ENCODE results near the gene FAM81B. TPM values are rescaled to one million over a fixed set of nuclear protein-coding genes. Genes with fewer than 3 reads are reported as not detected.

FAM81B gene
- total RNA-seq, 5 donors from 2014 or later (not counting 1 experiment from before 2014, with no cell fraction given), result not detected

DNA sequence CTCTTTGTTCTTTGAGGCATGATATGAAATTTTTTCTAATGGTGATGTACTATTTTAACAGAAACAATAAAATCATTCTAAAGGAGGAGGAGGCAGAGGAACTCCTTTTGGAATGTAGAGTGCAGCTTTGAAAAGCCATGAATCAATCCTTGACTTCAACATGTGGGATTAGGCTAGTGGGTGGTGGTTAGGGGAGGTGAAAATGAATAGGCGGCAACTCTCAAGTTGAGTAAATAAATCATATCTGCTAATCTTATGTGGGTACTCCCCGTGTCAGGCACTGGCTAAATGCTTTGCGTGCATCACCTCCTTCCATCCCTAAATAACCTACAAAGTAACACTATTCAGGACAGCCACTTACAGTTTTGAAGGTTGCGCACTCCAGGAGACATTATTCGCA lies 35.1 kb downstream of the FAM81B start:
- H3K9me3 ChIP-seq, result no peaks in the 10 kb centered on the region
- H3K4me1 Mint-ChIP-seq, result no peaks in the 10 kb centered on the region
- ChIA-PET POLR2A (interaction anchor here in 1 of 2 donors (0.6 kb wide), 1 partner anchor 374 kb away, joined by 3 read pairs; no protein-coding TSS in a partner anchor), CTCF (interaction anchor here in 1 of 2 donors (0.6 kb wide), 1 partner anchor 189 kb away, joined by 3 read pairs; no protein-coding TSS in a partner anchor)
- 100% methylated on average over 2 of the region's 5 CpGs for whole genome bisulfite sequencing (ENCODE audit: insufficient coverage)
- H3K36me3 ChIP-seq (ENCODE audit: control insufficient read depth in 2 of 2, extremely low read depth in 1 of 2, insufficient read depth in 1 of 2, low read length in 1 of 2), result no peaks in the 10 kb centered on the region
- H3K4me1 ChIP-seq (ENCODE audit: control insufficient read depth in 1 of 2, extremely low read depth in 1 of 2, insufficient read depth in 2 of 2, low read length in 2 of 2), result no peaks in the 10 kb centered on the region
- no peak overlapping the region for H3K4me3 ChIP-seq (ENCODE audit: control insufficient read depth in 1 of 2, extremely low read depth in 1 of 2, low read length in 1 of 2)
- H3K27me3 ChIP-seq (replicated peaks in 1 of 2; ENCODE audit: control insufficient read depth in 2 of 2, extremely low read depth in 1 of 2, insufficient read depth in 2 of 2, low read length in 1 of 2), result peaks cover 0 to 2% of the 10 kb centered on the region in 2 experiments
- H3K4me3 Mint-ChIP-seq, result no peak overlapping the region
- H3K27ac Mint-ChIP-seq, result no peak overlapping the region
- no peak overlapping the region for H3K27ac ChIP-seq (ENCODE audit: low read length)
- ATAC-seq (replicated peaks in 1 of 4) (no peak), DNase-seq (no peak)
- no peaks in the 10 kb centered on the region for H3K9me3 Mint-ChIP-seq
- H3K36me3 Mint-ChIP-seq, result no peaks in the 10 kb centered on the region
- peaks cover 9 to 13% of the 10 kb centered on the region in 2 donors for H3K27me3 Mint-ChIP-seq

DNA sequence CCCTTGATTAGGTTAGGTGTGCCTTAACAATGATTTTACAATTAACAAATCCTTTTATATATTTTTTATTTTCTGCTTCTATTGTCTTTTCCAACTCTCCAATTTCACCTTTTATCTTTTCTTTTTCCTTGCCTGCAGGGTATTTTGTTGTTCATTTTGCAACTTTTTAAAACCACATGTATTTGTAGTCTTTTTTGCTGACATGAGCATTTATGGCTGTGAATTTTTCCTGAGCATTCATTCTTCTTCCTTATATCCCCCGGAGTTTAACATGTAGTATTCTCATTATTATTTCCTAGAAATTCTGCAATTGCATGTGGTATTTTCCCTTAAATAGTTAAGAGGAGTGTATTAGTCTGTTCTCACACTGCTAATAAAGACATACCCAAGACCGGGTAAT lies 41.6 kb downstream of the FAM81B start:
- DNase-seq, result no peak
- ATAC-seq (replicated peaks in 1 of 4), result no peak
- WGBS (ENCODE audit: insufficient coverage), result no CpG with 5 or more reads among the region's 2 CpGs
- Histone ChIP-seq H3K36me3 (ENCODE audit: control insufficient read depth in 2 of 2, extremely low read depth in 1 of 2, insufficient read depth in 1 of 2, low read length in 1 of 2) (no peaks in the 10 kb centered on the region), H3K27me3 (replicated peaks in 1 of 2; ENCODE audit: control insufficient read depth in 2 of 2, extremely low read depth in 1 of 2, insufficient read depth in 2 of 2, low read length in 1 of 2) (peaks cover 0 to 2% of the 10 kb centered on the region in 2 experiments), H3K4me3 (ENCODE audit: control insufficient read depth in 1 of 2, extremely low read depth in 1 of 2, low read length in 1 of 2) (no peak overlapping the region), H3K4me1 (ENCODE audit: control insufficient read depth in 1 of 2, extremely low read depth in 1 of 2, insufficient read depth in 2 of 2, low read length in 2 of 2) (no peaks in the 10 kb centered on the region), H3K27ac (ENCODE audit: low read length) (no peak overlapping the region), H3K9me3 (no peaks in the 10 kb centered on the region)
- Mint-ChIP-seq H3K27me3 (peaks cover 5 to 12% of the 10 kb centered on the region in 2 donors), H3K36me3 (no peaks in the 10 kb centered on the region), H3K4me3 (no peak overlapping the region), H3K27ac (no peak overlapping the region), H3K9me3 (peaks cover 3 to 10% (median 7%) of the 10 kb centered on the region in 3 donors), H3K4me1 (no peaks in the 10 kb centered on the region)
- POLR2A ChIA-PET, result no interaction called here
- CTCF ChIA-PET, result interaction anchor here in 1 of 2 donors (0.7 kb wide), 1 partner anchor 1711 kb away, joined by 3 read pairs; no protein-coding TSS in a partner anchor

DNA sequence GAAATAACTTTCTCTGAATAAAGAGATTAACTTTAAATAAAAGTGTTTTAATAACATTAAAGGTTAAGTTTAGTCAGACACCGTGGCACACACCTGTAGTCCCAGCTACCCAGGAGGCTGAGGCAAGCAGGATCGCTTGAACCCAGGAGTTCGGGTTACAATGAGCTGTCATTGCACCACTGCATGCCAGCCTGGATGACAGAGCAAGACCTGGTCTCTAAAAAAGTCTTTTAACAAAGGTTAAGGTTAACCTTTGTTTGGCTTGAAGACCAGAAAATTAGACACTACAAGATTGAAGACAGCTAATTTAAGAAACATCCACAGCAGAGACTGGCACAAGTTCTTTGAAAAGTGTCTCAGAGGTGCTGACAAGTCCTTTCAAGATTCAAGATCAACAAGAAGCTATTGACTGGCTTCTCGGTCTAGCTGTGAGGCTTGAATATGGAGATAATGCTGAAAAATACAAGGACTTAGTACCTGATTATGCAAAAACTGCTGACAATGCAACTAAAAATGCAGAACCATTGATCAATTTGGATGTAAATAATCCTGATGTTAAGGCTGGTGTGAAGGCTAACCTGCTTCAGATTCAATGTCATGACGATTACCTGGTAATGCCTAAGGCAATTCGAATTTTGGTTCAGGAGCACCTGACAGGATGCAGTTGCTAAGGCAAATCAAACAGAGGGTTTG lies 48.8 kb downstream of the FAM81B start:
- Histone ChIP-seq H3K36me3 (ENCODE audit: control insufficient read depth in 2 of 2, extremely low read depth in 1 of 2, insufficient read depth in 1 of 2, low read length in 1 of 2) (no peaks in the 10 kb centered on the region), H3K4me1 (ENCODE audit: control insufficient read depth in 1 of 2, extremely low read depth in 1 of 2, insufficient read depth in 2 of 2, low read length in 2 of 2) (no peaks in the 10 kb centered on the region), H3K4me3 (ENCODE audit: control insufficient read depth in 1 of 2, extremely low read depth in 1 of 2, low read length in 1 of 2) (no peak overlapping the region), H3K27ac (ENCODE audit: low read length) (no peak overlapping the region), H3K9me3 (no peaks in the 10 kb centered on the region), H3K27me3 (replicated peaks in 1 of 2; ENCODE audit: control insufficient read depth in 2 of 2, extremely low read depth in 1 of 2, insufficient read depth in 2 of 2, low read length in 1 of 2) (peaks cover 0 to 3% of the 10 kb centered on the region in 2 experiments)
- CTCF ChIA-PET, result no interaction called here
- Mint-ChIP-seq H3K4me3 (no peak overlapping the region), H3K9me3 (no peaks in the 10 kb centered on the region), H3K27ac (no peak overlapping the region), H3K27me3 (peaks cover 10 to 43% of the 10 kb centered on the region in 2 donors), H3K4me1 (no peaks in the 10 kb centered on the region), H3K36me3 (no peaks in the 10 kb centered on the region)
- DNase-seq, result no peak
- 68% methylated on average over 6 of the region's 6 CpGs for WGBS (ENCODE audit: insufficient coverage)
- no peak for ATAC-seq (replicated peaks in 1 of 4)
- POLR2A ChIA-PET, result no interaction called here

DNA sequence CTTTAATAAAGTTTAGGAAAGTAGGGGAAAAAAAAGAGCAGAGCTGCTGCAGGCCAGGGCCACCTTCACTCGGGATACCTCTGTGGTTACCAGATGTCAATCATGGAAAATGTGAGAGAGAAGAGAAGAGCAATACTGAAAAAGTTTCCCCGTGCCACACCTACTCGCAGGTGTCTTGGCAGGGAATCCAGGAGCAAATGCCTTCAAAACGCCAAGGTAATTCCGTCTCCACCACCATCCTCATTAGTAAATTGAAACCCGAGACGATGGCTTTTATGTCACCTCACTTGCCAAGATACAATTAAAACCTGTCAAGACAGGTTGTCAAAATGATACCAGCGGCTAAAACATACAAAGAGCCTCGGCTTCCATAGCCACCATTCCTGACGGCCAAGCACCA lies 49.7 kb downstream of the FAM81B start:
- ATAC-seq (replicated peaks in 1 of 4) (no peak), DNase-seq (no peak)
- Mint-ChIP-seq H3K27me3 (peaks cover 11 to 52% of the 10 kb centered on the region in 2 donors), H3K27ac (no peak overlapping the region), H3K36me3 (no peaks in the 10 kb centered on the region), H3K9me3 (no peaks in the 10 kb centered on the region), H3K4me3 (no peak overlapping the region), H3K4me1 (no peaks in the 10 kb centered on the region)
- 76% methylated on average over 6 of the region's 10 CpGs for WGBS (ENCODE audit: insufficient coverage)
- ChIA-PET CTCF (no interaction called here), POLR2A (no interaction called here)
- H3K4me1 ChIP-seq (ENCODE audit: control insufficient read depth in 1 of 2, extremely low read depth in 1 of 2, insufficient read depth in 2 of 2, low read length in 2 of 2), result no peaks in the 10 kb centered on the region
- peaks cover 0 to 3% of the 10 kb centered on the region in 2 experiments for H3K27me3 ChIP-seq (replicated peaks in 1 of 2; ENCODE audit: control insufficient read depth in 2 of 2, extremely low read depth in 1 of 2, insufficient read depth in 2 of 2, low read length in 1 of 2)
- H3K36me3 ChIP-seq (ENCODE audit: control insufficient read depth in 2 of 2, extremely low read depth in 1 of 2, insufficient read depth in 1 of 2, low read length in 1 of 2), result no peaks in the 10 kb centered on the region
- no peak overlapping the region for H3K4me3 ChIP-seq (ENCODE audit: control insufficient read depth in 1 of 2, extremely low read depth in 1 of 2, low read length in 1 of 2)
- no peaks in the 10 kb centered on the region for H3K9me3 ChIP-seq
- H3K27ac ChIP-seq (ENCODE audit: low read length), result no peak overlapping the region

DNA sequence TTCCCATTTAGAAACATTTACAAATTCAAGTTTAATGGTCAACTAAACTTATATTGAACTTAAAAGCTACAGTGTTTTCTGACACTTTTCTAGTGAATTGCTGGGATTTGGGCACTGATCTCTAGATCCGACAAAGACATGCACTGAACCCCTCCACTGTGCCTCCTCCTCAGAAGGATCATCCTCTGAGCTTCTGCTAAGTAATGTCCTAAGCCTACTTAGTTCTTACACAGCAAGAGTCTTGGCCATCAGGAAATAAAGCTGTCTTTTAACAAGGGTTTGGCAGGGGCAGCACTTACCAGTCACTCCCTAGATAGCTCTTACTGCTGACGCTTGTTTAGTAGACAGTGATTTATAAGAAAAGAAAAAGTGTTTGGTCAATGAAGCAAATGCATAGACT lies 50.5 kb downstream of the FAM81B start:
- POLR2A ChIA-PET, result interaction anchor here in 1 of 2 donors (0.7 kb wide), 1 partner anchor 12 kb away, joined by 3 read pairs; no protein-coding TSS in a partner anchor
- no peaks in the 10 kb centered on the region for H3K36me3 Mint-ChIP-seq
- H3K27me3 Mint-ChIP-seq, result peaks cover 11 to 48% of the 10 kb centered on the region in 2 donors
- DNase-seq (no peak), ATAC-seq (replicated peaks in 1 of 4) (no peak)
- WGBS (ENCODE audit: insufficient coverage), result no CpG with 5 or more reads among the region's 2 CpGs
- Histone ChIP-seq H3K27me3 (replicated peaks in 1 of 2; ENCODE audit: control insufficient read depth in 2 of 2, extremely low read depth in 1 of 2, insufficient read depth in 2 of 2, low read length in 1 of 2) (peaks cover 0 to 3% of the 10 kb centered on the region in 2 experiments), H3K27ac (ENCODE audit: low read length) (no peak overlapping the region), H3K4me1 (ENCODE audit: control insufficient read depth in 1 of 2, extremely low read depth in 1 of 2, insufficient read depth in 2 of 2, low read length in 2 of 2) (no peaks in the 10 kb centered on the region), H3K36me3 (ENCODE audit: control insufficient read depth in 2 of 2, extremely low read depth in 1 of 2, insufficient read depth in 1 of 2, low read length in 1 of 2) (no peaks in the 10 kb centered on the region), H3K9me3 (no peaks in the 10 kb centered on the region), H3K4me3 (ENCODE audit: control insufficient read depth in 1 of 2, extremely low read depth in 1 of 2, low read length in 1 of 2) (no peak overlapping the region)
- CTCF ChIA-PET, result no interaction called here
- no peak overlapping the region for H3K27ac Mint-ChIP-seq
- H3K4me1 Mint-ChIP-seq, result no peaks in the 10 kb centered on the region
- no peaks in the 10 kb centered on the region for H3K9me3 Mint-ChIP-seq
- no peak overlapping the region for H3K4me3 Mint-ChIP-seq

DNA sequence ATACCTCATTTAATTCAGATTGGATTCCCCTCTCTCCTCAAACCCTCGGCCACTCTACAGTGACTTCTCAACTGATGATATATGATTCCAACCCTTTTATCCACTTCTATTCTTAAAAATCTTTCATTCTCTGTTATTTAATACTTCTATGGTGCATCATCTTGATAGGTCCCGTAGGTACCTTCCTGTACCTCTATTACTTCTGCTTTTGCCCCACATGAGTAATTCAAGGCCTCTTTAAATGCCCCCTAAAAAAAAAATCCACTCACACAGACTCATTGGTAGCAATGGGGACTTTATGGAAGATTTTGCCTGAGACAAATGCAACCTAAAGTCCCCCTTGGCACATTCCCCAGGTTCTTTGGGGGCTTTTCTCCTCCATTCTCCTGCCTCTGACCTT lies 54.3 kb downstream of the FAM81B start:
- no peak for ATAC-seq (replicated peaks in 1 of 4)
- H3K36me3 Mint-ChIP-seq, result no peaks in the 10 kb centered on the region
- H3K4me3 ChIP-seq (ENCODE audit: control insufficient read depth in 1 of 2, extremely low read depth in 1 of 2, low read length in 1 of 2), result no peak overlapping the region
- peaks cover 7 to 39% of the 10 kb centered on the region in 2 donors for H3K27me3 Mint-ChIP-seq
- H3K27me3 ChIP-seq (replicated peaks in 1 of 2; ENCODE audit: control insufficient read depth in 2 of 2, extremely low read depth in 1 of 2, insufficient read depth in 2 of 2, low read length in 1 of 2), result no peaks in the 10 kb centered on the region
- DNase-seq, result no peak
- POLR2A ChIA-PET, result no interaction called here
- 100% methylated on average over 1 of the region's 2 CpGs for WGBS (ENCODE audit: insufficient coverage)
- H3K27ac ChIP-seq (ENCODE audit: low read length), result no peak overlapping the region
- no peaks in the 10 kb centered on the region for H3K4me1 Mint-ChIP-seq
- no peak overlapping the region for H3K4me3 Mint-ChIP-seq
- CTCF ChIA-PET, result no interaction called here
- no peaks in the 10 kb centered on the region for H3K36me3 ChIP-seq (ENCODE audit: control insufficient read depth in 2 of 2, extremely low read depth in 1 of 2, insufficient read depth in 1 of 2, low read length in 1 of 2)
- H3K4me1 ChIP-seq (ENCODE audit: control insufficient read depth in 1 of 2, extremely low read depth in 1 of 2, insufficient read depth in 2 of 2, low read length in 2 of 2), result no peaks in the 10 kb centered on the region
- H3K9me3 Mint-ChIP-seq, result no peaks in the 10 kb centered on the region
- no peaks in the 10 kb centered on the region for H3K9me3 ChIP-seq
- no peak overlapping the region for H3K27ac Mint-ChIP-seq

Data from T-cell (primary cell).